Ishikawa (cell line): ENCODE results near the gene TXNIP.
A peak's percentile ranks its signal among the peaks of the same experiment; 100 is the strongest.

ENCODE experiments used
- CEBPB ChIP-seq: IDR thresholded peaks from 2 replicates; pipeline ENCODE4 v1.6.1; 2012
- CREB1 ChIP-seq: IDR thresholded peaks from 2 replicates; pipeline ENCODE4 v1.6.1; 2012; ENCODE audit warnings: low read depth
- EGR1 ChIP-seq: IDR thresholded peaks from 2 replicates; pipeline ENCODE4 v1.6.1; 2012
- EP300 ChIP-seq: IDR thresholded peaks from 2 replicates; pipeline ENCODE4 v1.6.1; 2012; ENCODE audit warnings: borderline replicate concordance
- FOXM1 ChIP-seq: IDR thresholded peaks from 2 replicates; pipeline ENCODE4 v1.6.1; 2012; ENCODE audit warnings: low read depth, borderline replicate concordance
- NFIC ChIP-seq: IDR thresholded peaks from 2 replicates; pipeline ENCODE4 v1.6.1; 2012
- RAD21 ChIP-seq: IDR thresholded peaks from 2 replicates; pipeline ENCODE4 v1.6.1; 2012; ENCODE audit warnings: low read depth
- TAF1 ChIP-seq: IDR thresholded peaks from 2 replicates; pipeline ENCODE4 v1.6.1; 2012; ENCODE audit warnings: low read depth, mild to moderate bottlenecking
- TCF12 ChIP-seq: IDR thresholded peaks from 2 replicates; pipeline ENCODE4 v1.6.1; 2012; ENCODE audit warnings: low read depth
- TEAD4 ChIP-seq: IDR thresholded peaks from 2 replicates; pipeline ENCODE4 v1.6.1; 2012
- YY1 ChIP-seq: IDR thresholded peaks from 2 replicates; pipeline ENCODE4 v1.6.1; 2012; ENCODE audit warnings: low read depth
- ZBTB7A ChIP-seq: IDR thresholded peaks from 2 replicates; pipeline ENCODE4 v1.6.1; 2012; ENCODE audit warnings: low read depth
- TF ChIP-seq, protein P1 (sequence below): IDR thresholded peaks from 2 replicates; pipeline ENCODE4 v1.6.1; 2012
- TF ChIP-seq, protein P2 (sequence below): IDR thresholded peaks from 2 replicates; pipeline ENCODE4 v1.6.1; 2012; ENCODE audit warnings: low read depth, mild to moderate bottlenecking
- TF ChIP-seq, protein P3 (sequence below): IDR thresholded peaks from 2 replicates; pipeline ENCODE4 v1.6.1; 2012

Gene TXNIP, protein sequence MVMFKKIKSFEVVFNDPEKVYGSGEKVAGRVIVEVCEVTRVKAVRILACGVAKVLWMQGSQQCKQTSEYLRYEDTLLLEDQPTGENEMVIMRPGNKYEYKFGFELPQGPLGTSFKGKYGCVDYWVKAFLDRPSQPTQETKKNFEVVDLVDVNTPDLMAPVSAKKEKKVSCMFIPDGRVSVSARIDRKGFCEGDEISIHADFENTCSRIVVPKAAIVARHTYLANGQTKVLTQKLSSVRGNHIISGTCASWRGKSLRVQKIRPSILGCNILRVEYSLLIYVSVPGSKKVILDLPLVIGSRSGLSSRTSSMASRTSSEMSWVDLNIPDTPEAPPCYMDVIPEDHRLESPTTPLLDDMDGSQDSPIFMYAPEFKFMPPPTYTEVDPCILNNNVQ

DNA sequence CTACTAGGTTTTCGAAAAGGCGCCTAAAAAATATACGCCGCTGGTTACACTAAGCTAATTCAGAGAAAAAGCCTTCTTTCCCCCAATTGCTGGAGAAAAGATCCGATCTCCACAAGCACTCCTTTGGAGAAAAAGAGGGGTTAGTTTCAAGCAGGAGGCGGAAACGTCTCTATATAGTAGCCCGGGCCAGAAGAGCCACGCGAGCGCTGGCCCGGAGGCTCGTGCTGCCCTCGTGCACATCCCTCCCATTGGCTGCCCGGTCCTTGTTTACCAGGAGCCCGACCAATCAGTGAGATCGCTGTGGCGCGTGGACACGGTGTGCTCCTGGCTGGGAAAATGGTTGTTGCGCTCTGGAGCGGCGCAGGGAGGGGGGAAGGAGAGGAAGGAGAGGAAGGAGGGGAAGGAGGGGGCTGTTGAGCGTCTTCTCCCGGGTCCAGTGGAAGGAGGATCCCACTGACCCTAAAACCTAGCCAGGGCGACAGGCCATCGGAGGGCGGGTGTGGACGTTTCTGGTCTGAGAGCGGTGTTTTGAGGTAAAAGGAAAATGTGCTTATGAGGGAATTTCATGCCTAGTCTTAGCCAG lies at the start of gene TXNIP:
TXNIP (minus strand) TSS at position 147 of the 583 bp plus-strand sequence. CDS start 313 bp downstream, outside the sequence.
- TF ChIP-seq CEBPB, result no peak
- peak; percentile 80 for TF ChIP-seq YY1
- TF ChIP-seq CREB1, result no peak; the same call in 1 of the 2 replicates
- TF ChIP-seq, protein P1, sequence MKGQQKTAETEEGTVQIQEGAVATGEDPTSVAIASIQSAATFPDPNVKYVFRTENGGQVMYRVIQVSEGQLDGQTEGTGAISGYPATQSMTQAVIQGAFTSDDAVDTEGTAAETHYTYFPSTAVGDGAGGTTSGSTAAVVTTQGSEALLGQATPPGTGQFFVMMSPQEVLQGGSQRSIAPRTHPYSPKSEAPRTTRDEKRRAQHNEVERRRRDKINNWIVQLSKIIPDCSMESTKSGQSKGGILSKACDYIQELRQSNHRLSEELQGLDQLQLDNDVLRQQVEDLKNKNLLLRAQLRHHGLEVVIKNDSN, result peak; percentile 72
- peak; percentile 67 for TF ChIP-seq TCF12
- no peak for TF ChIP-seq TEAD4
- TF ChIP-seq EGR1, result no peak
- TF ChIP-seq EP300, result peak; percentile 50; the same call in 1 of the 2 replicates
- TF ChIP-seq, protein P2, sequence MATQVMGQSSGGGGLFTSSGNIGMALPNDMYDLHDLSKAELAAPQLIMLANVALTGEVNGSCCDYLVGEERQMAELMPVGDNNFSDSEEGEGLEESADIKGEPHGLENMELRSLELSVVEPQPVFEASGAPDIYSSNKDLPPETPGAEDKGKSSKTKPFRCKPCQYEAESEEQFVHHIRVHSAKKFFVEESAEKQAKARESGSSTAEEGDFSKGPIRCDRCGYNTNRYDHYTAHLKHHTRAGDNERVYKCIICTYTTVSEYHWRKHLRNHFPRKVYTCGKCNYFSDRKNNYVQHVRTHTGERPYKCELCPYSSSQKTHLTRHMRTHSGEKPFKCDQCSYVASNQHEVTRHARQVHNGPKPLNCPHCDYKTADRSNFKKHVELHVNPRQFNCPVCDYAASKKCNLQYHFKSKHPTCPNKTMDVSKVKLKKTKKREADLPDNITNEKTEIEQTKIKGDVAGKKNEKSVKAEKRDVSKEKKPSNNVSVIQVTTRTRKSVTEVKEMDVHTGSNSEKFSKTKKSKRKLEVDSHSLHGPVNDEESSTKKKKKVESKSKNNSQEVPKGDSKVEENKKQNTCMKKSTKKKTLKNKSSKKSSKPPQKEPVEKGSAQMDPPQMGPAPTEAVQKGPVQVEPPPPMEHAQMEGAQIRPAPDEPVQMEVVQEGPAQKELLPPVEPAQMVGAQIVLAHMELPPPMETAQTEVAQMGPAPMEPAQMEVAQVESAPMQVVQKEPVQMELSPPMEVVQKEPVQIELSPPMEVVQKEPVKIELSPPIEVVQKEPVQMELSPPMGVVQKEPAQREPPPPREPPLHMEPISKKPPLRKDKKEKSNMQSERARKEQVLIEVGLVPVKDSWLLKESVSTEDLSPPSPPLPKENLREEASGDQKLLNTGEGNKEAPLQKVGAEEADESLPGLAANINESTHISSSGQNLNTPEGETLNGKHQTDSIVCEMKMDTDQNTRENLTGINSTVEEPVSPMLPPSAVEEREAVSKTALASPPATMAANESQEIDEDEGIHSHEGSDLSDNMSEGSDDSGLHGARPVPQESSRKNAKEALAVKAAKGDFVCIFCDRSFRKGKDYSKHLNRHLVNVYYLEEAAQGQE, result no peak
- TF ChIP-seq, protein P3, sequence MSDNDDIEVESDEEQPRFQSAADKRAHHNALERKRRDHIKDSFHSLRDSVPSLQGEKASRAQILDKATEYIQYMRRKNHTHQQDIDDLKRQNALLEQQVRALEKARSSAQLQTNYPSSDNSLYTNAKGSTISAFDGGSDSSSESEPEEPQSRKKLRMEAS, result peak; percentile 96
- no peak; the same call in none of the 2 replicates for TF ChIP-seq TAF1
- peak; percentile 84 for TF ChIP-seq NFIC
- peak; percentile 56; the same call in 1 of the 2 replicates for TF ChIP-seq ZBTB7A
- TF ChIP-seq RAD21, result no peak
- peak; percentile 86 for TF ChIP-seq FOXM1

DNA sequence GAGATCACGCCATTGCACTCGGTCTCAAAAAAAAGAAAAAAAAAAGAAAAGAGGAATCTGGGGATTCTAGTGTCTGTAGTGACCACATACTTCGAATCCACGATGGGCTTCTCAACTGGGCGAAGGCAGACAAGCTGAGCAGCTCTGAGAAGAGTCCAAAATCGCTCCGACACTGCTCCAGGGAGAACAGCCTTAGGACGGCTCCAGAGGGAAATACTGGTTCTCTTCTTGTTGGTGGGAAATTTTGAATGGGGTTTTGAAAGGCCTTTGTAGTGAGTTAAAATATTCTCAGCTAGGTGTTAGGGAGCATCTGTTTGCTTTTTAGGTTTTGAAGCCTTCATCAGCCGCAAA lies 43.4 kb upstream of the TXNIP start:
- TF ChIP-seq EGR1 (no peak), EP300 (no peak), RAD21 (no peak), CEBPB (no peak)
- TF ChIP-seq, protein P3, result no peak

DNA sequence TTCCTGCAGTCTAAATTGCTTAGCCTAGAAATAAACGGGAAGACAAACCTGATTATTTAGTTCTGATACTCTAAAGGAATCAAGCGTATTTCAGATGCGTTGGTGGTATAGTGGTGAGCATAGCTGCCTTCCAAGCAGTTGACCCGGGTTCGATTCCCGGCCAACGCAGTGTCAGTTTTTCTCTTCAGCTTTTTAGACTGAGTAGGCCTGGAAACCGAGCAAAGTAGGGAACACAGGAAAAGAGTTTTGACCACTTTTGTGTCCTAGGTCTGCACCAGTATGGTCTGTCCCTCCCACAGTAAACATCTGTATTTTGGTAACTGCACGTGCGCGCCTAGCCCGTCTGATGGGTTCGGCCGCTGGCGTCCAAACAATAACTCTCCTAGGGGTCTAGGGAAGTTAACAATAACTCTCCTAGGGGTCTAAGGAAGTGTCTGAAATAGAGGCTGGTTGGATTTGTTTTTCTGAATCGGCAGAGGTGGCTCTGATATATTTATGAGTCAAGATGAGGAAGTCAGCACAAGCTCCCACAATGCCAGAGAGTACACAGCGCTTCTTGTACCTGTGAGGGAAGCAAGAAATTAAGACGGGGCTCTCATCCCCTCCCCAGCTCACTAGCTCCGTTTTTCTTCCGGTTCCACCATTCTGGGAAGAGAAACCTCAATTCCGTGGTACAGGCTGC lies 40.7 kb upstream of the TXNIP start:
- TF ChIP-seq RAD21, result no peak
- no peak for TF ChIP-seq CEBPB
- peak; percentile 37 for TF ChIP-seq YY1
- TF ChIP-seq, protein P1, result 0 out of 2 replicates have a peak, but pooled peaks have one; percentile 35
- TF ChIP-seq, protein P2, result no peak
- peak; percentile 92 for TF ChIP-seq TEAD4
- TF ChIP-seq TCF12, result no peak
- 0 out of 2 replicates have a peak, but pooled peaks have one; percentile 25 for TF ChIP-seq ZBTB7A
- TF ChIP-seq, protein P3, result peak; percentile 74
- TF ChIP-seq NFIC, result no peak
- no peak for TF ChIP-seq CREB1
- 0 out of 2 replicates have a peak, but pooled peaks have one; percentile 9 for TF ChIP-seq FOXM1
- no peak for TF ChIP-seq EGR1
- no peak for TF ChIP-seq TAF1
- TF ChIP-seq EP300, result no peak

DNA sequence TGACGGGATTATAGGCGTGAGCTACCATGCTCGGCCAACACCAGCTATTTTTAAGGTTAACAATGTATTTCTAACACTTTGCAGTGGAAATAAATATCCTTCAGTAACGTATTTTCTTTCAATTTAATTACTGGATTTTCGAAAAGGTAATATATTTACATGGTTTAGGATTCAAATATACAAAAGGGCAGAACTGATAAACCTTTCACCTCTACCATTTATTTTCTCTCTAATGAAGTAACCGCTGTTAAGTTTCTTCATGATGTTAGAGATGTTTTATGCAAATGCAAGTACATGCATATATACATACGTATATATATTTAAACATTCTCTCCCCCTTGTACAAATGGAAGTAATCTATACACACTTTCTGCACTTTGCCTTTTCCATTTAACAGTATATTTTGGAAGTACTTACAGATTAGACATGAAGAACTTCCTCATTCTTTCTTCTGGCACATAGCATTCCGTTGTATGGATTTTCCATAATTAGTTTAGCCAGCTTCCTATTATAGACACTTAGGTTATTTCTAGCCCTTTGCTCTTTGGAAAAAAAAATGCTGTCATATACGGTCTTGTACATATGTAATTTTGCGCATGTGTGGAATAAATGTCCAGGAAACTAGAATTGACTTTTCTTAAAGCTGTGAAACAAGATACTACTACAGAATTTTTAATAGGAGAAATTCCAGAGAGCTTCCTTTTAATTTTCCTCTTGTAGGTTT lies 40.0 kb upstream of the TXNIP start:
- TF ChIP-seq, protein P3, result 0 out of 2 replicates have a peak, but pooled peaks have one; percentile 19
- no peak for TF ChIP-seq ZBTB7A
